OCI-LY3 (cell line): ENCODE measurements around the gene RCN2.

ENCODE experiments used
- H2AFZ ChIP-seq: fragments of 200-600, 300-600 bp; shearing (Covaris generic); 2 replicates; pipeline ENCODE4 v1.6.0; 2014; ENCODE audit warnings: antibody characterized with exemption, low read depth, low read length
- H3K27ac ChIP-seq: fragments of 200-600, 300-600 bp; sonication (generic); 2 replicates; pipeline ENCODE4 v1.5.1; 2014; ENCODE audit warnings: mild to moderate bottlenecking, low read length, moderate library complexity, mixed read lengths
- H3K27me3 ChIP-seq: fragments of 200-600, 300-600 bp; sonication (generic); 2 replicates; pipeline ENCODE4 v1.6.1; 2014; ENCODE audit warnings: low read depth, low read length, mixed read lengths
- H3K36me3 ChIP-seq: fragments of 200-600, 300-600 bp; sonication (generic); replicated peaks from 2 replicates; pipeline ENCODE3; 2014; ENCODE audit warnings: low read depth, low read length, mixed read lengths
- H3K4me1 ChIP-seq: fragments of 300-600, 200-600 bp; sonication (generic); 2 replicates; pipeline ENCODE4 v1.6.1; 2014; ENCODE audit warnings: low read length, mixed read lengths
- H3K4me2 ChIP-seq: fragments of 200-600, 300-600 bp; sonication (generic); 2 replicates; pipeline ENCODE4 v1.6.1; 2014; ENCODE audit warnings: low read length, mixed read lengths
- H3K4me3 ChIP-seq: fragments of 300-600, 200-600 bp; sonication (generic); 2 replicates; pipeline ENCODE4 v1.5.1; 2014; ENCODE audit warnings: antibody characterized with exemption, mild to moderate bottlenecking, low read length, moderate library complexity
- H3K79me2 ChIP-seq: fragments of 300-600, 200-600 bp; shearing (Covaris generic); 2 replicates; pipeline ENCODE4 v1.6.1; 2014; ENCODE audit warnings: mild to moderate bottlenecking, low read length, mixed read lengths
- H3K9ac ChIP-seq: fragments of 300-600, 200-600 bp; shearing (Covaris generic); 2 replicates; pipeline ENCODE4 v1.6.0; 2014; ENCODE audit warnings: mild to moderate bottlenecking, low read length, moderate library complexity
- H3K9me3 ChIP-seq: fragments of 200-600, 300-600 bp; shearing (Covaris generic); 2 replicates; pipeline ENCODE4 v1.6.1; 2014; ENCODE audit warnings: low read length, mixed read lengths; ENCODE audit not compliant: insufficient read depth
- H4K20me1 ChIP-seq: fragments of 200-600, 300-600 bp; sonication (generic); 2 replicates; pipeline ENCODE4 v1.6.1; 2016; ENCODE audit warnings: low read length, mixed read lengths; ENCODE audit not compliant: insufficient read depth
- EZH2phosphoT487 ChIP-seq: fragments of 200-600 bp; shearing (Covaris generic); IDR thresholded peaks from 2 replicates; pipeline ENCODE4 v1.6.1; 2018; ENCODE audit warnings: antibody characterized with exemption, mixed run types, low read depth
- TF ChIP-seq, protein P1 (sequence below): fragments of 200-600, 300-600 bp; sonication (generic); IDR thresholded peaks from 2 replicates; pipeline ENCODE4 v1.5.1; 2014; ENCODE audit warnings: antibody characterized with exemption, low read length, low read depth

Gene RCN2

DNA sequence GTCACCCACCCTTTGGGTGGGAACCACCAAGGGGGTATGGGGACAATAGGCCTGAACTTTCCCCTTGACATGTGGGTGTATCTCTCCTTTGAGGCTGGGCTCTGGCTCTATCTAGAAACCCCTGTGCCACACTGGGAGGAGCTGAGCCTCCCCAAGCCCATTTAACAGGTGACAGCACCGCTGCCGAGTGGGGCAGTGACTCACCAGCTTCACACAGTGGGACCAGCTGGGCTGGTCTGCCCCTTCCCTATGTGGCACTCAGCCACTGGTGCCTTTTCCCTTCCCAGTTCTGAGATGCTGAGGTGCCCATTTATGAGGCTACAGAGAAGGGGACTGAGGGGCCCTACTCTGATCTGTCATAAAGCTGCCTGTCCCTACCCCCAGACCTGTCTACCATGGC, 68.4 kb downstream of the RCN2 start:
- Histone ChIP-seq H3K36me3 (peaks cover 3% of the 10 kb centered on the region), H3K4me2 (no peak overlapping the region), H3K4me3 (no peak overlapping the region), H3K79me2 (peaks cover 18% of the 10 kb centered on the region), H3K9me3 (no peaks in the 10 kb centered on the region), H3K27me3 (no peaks in the 10 kb centered on the region), H2AFZ (no peak overlapping the region), H3K27ac (no peak overlapping the region), H4K20me1 (peaks cover 9% of the 10 kb centered on the region; the same call in 1 of the 2 replicates), H3K9ac (no peak overlapping the region), H3K4me1 (peaks cover 54% of the 10 kb centered on the region)
- TF ChIP-seq, protein P1, sequence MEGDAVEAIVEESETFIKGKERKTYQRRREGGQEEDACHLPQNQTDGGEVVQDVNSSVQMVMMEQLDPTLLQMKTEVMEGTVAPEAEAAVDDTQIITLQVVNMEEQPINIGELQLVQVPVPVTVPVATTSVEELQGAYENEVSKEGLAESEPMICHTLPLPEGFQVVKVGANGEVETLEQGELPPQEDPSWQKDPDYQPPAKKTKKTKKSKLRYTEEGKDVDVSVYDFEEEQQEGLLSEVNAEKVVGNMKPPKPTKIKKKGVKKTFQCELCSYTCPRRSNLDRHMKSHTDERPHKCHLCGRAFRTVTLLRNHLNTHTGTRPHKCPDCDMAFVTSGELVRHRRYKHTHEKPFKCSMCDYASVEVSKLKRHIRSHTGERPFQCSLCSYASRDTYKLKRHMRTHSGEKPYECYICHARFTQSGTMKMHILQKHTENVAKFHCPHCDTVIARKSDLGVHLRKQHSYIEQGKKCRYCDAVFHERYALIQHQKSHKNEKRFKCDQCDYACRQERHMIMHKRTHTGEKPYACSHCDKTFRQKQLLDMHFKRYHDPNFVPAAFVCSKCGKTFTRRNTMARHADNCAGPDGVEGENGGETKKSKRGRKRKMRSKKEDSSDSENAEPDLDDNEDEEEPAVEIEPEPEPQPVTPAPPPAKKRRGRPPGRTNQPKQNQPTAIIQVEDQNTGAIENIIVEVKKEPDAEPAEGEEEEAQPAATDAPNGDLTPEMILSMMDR = no peak
- no peak for TF ChIP-seq EZH2phosphoT487

DNA sequence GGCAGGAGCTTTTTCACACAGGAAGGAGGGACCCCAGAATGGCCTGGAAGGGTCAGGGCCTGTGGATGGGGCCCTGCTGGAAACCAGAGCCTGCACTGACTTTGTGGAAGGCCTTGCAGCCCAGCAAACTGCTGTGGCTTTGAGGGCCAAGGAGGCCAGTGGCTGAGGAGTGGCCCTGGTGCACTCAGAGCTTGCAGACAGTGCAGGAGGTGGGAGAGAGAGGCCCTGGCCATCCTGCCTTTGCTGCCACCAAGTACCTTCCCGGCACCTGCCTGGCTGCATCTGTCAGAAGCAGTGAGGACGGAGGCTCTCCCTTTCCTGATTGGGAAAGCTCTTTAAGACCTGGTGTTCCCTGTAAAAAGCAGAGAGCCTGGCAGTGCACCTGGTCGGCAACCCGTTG, 69.8 kb downstream of the RCN2 start:
- TF ChIP-seq, protein P1 = no peak
- no peak for TF ChIP-seq EZH2phosphoT487
- Histone ChIP-seq H3K4me3 (no peak overlapping the region), H3K27me3 (no peaks in the 10 kb centered on the region), H2AFZ (no peak overlapping the region), H3K27ac (no peak overlapping the region), H3K4me1 (peaks cover 43% of the 10 kb centered on the region), H4K20me1 (peaks cover 13% of the 10 kb centered on the region; the same call in 1 of the 2 replicates), H3K9ac (no peak overlapping the region), H3K36me3 (peaks cover 3% of the 10 kb centered on the region), H3K9me3 (no peaks in the 10 kb centered on the region), H3K79me2 (peaks cover 7% of the 10 kb centered on the region; the same call in 1 of the 2 replicates), H3K4me2 (no peak overlapping the region)

GRCh38 chr15:77001966-77002365, 70.4 kb downstream of the RCN2 start:
- TF ChIP-seq, protein P1 = no peak
- no peak for TF ChIP-seq EZH2phosphoT487
- Histone ChIP-seq H3K4me1 (peaks cover 37% of the 10 kb centered on the region), H3K79me2 (peaks cover under 1% of the 10 kb centered on the region; the same call in 1 of the 2 replicates), H3K9ac (no peak overlapping the region), H3K27ac (no peak overlapping the region), H3K27me3 (no peaks in the 10 kb centered on the region), H3K4me3 (no peak overlapping the region), H2AFZ (no peak overlapping the region), H3K4me2 (peak overlapping the region; percentile 59; the same call in 1 of the 2 replicates), H3K36me3 (peaks cover 3% of the 10 kb centered on the region), H3K9me3 (no peaks in the 10 kb centered on the region), H4K20me1 (peaks cover 13% of the 10 kb centered on the region; the same call in 1 of the 2 replicates)

GRCh38 chr15:77002436-77002835, 70.9 kb downstream of the RCN2 start:
- Histone ChIP-seq H3K27me3 (no peaks in the 10 kb centered on the region), H3K36me3 (peaks cover 3% of the 10 kb centered on the region), H2AFZ (no peak overlapping the region), H3K4me3 (0 out of 2 replicates have a peak overlapping the region, but pooled peaks have one; percentile 10), H3K9me3 (no peaks in the 10 kb centered on the region), H4K20me1 (peaks cover 13% of the 10 kb centered on the region; the same call in 1 of the 2 replicates), H3K4me1 (peaks cover 32% of the 10 kb centered on the region), H3K79me2 (no peaks in the 10 kb centered on the region), H3K27ac (peak overlapping the region; percentile 32; the same call in 1 of the 2 replicates), H3K9ac (peak overlapping the region; percentile 7; the same call in 1 of the 2 replicates), H3K4me2 (peak overlapping the region; percentile 59)
- TF ChIP-seq EZH2phosphoT487 = no peak
- TF ChIP-seq, protein P1 = no peak
